ENCODE data around the gene DGKQ.

DNA sequence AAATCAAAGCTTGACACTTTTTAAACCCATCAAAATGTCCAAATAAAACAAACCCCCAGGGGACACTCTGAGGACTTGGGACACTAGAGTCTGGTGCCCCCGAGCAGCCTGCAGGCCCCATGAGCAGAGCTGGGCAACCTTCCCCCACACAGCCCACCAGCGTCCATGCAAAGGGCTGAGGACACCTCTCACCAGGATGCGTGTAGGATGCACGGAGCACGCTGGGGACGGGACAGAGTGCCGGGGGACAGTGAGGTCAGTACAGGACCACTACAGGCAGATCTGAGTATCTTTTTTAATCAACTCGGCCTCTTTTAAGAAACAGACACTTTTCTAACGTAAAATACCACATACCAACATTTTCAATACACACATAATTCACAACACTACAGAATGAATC lies 48.2 kb downstream of the DGKQ start:
- TF ChIP-seq CTCF (IDR thresholded peaks at IDR 0.05; ENCODE audit: low read depth, low read length, poor library complexity, severe bottlenecking) (no peak), EZH2phosphoT487 (IDR thresholded peaks at IDR 0.05; ENCODE audit: borderline replicate concordance, low read length) (no peak)

Measured in DOHH2 (cell line).